GM20000 (cell line): ENCODE results near the gene ANGEL1.

Experiments
- DNase-seq: peaks from one replicate; pipeline ENCODE4 v3.0.0; 2012; ENCODE audit warnings: low spot score
- TF ChIP-seq, protein P1 (sequence below): IDR thresholded peaks from 2 replicates; pipeline ENCODE4 v1.5.1; 2012; ENCODE audit warnings: mild to moderate bottlenecking, control low read depth; ENCODE audit errors: extremely low read depth, missing control alignments

Gene ANGEL1

DNA sequence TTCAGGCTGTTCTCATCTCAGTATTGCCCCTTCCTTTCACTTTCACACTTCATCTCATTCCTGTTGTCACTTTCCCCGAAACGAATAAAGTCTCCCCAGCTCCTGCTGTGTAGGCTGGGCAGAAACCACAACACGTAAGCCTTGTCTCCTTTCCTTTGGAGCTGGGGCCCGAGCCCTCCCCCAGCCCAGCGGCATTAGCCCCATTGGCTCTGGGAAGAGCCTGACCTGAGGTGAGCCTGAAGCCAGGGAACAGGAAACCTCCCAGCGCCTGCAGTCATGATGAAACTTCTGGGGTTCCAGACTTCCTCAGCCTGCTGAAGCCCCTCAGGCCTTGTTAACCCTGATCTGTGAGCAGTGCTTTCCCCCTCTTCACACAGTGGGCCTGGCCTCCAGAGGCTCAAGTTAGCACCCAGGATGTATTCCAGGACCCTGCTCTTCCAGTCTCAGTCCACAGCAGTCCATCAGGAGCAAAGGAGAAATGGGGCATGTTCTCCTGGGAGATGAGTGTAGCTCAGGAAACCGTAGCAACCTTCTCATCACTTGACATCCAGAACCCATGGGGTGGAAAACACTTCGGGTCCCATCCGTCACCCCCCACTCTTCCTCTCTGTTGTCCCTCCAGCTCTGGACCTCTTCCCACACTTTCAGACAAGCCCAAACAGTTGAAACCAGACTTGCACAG, 29.7 kb downstream of the ANGEL1 start:
- peak; percentile 65 for DNase-seq
- TF ChIP-seq, protein P1, sequence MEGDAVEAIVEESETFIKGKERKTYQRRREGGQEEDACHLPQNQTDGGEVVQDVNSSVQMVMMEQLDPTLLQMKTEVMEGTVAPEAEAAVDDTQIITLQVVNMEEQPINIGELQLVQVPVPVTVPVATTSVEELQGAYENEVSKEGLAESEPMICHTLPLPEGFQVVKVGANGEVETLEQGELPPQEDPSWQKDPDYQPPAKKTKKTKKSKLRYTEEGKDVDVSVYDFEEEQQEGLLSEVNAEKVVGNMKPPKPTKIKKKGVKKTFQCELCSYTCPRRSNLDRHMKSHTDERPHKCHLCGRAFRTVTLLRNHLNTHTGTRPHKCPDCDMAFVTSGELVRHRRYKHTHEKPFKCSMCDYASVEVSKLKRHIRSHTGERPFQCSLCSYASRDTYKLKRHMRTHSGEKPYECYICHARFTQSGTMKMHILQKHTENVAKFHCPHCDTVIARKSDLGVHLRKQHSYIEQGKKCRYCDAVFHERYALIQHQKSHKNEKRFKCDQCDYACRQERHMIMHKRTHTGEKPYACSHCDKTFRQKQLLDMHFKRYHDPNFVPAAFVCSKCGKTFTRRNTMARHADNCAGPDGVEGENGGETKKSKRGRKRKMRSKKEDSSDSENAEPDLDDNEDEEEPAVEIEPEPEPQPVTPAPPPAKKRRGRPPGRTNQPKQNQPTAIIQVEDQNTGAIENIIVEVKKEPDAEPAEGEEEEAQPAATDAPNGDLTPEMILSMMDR: no peak

DNA sequence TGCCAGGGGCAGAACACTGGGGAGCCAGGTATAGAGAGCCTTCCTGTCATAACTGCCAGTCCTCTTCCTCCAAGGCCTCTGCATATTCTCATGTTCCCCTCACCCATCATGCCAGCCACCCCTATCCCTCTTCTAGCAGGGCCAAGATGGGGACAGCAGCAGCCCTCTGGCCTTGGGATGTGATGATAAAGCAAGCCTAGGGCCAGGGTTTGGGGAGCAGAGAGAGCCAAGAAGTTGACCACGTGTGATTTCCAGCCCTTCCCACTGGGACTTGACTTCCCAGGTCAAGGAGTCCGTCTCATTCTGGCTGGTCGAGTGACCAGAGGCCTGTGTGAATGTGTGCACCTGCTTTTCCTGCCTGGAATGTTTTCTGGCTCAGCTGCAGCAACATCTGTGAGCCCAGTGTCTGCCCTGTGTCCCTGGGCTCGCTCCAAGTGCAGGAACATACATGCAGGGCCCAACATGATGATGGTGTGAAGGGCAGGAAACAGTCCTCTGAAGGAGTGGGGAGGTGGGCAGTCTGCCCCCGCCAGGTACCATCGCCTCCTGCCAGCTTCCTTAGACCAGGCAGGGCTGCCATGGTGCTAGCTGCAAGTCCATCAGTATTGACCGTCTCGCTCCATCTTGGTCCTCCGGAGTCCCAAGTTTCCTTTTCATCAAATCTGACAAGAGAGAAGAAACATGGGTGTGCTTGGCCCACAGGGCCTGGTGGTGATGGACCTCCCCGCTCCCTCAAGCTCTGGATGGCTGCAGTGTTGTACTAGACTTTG, 30.4 kb downstream of the ANGEL1 start:
- TF ChIP-seq, protein P1: no peak
- no peak for DNase-seq

DNA sequence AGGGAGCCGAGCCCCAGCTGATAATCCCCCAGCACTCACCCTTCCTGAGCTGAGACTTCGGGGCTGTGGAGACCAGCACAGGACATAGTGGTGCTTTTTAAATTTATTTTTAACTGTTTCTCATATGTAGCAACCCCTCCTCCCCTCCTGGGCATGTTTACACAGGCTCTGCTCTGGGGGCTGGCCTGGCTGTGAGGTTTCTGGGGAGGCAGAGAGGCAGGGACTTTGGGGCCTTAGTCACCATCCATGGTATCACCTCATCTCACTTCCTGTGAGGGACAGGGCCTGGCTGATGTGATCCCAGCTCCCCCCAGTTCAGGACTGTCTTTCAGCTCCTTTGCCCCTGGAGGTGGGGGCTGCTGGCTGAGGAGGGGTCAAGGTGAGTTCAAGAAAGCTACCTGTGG, 31.0 kb downstream of the ANGEL1 start:
- no peak for DNase-seq
- TF ChIP-seq, protein P1: no peak

DNA sequence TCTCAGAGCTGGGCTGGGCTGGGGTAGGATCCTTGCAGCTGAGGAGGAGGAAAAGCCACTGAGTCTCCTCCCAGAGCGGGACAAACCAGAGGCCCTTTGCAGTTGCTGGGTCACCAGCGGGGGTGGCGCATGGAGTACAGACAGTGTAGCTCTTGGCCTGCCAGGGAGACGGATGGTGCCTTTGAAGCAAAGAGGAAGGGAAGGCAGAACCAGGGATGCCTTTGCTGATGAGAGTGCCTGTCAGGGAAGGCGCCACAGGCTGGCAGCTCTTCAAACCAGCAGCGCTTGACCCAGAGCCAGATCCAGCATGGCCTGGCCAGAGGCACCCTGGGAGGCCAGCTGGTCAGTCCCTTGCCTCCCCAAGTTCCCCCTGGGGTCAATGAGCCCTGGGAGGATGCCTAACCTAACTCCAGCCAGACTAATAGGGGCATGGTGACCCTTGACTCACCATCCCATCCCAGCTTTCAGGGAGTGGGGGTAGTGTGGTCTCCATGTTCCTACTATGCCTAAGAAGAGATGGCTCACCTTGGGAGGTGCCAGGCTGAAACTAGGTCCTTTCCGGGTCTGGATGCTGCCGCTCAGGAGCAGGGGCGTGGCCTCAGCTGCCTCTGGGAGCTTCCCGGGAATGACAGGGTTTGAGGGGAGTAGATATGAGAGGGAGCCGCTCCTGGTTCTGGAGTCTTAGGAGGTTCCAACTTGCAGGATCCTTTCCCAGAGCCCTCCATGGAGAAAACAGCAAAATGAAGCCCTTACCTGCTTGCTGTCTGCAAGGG, 31.6 kb downstream of the ANGEL1 start:
- no peak for DNase-seq
- TF ChIP-seq, protein P1: no peak

DNA sequence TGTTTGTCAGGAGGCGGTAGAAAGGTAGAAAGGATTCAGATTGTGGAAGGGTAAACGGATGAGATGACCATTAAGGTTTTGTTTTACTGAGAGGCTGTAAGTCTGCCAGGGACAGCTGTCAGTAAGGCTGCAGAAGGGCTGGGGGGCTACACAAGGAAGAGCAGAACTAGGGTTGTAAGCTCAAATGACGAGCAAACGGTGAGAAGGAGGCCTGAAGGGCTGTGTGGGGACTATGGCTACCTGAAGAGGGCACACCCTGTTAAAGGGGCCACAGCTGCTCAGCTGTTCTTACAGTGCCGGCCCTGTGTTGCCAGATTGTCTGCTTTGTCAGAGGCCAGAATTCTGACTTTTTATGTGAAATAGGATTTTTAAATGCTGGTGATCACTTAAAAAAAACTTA, 32.3 kb downstream of the ANGEL1 start:
- TF ChIP-seq, protein P1: no peak
- no peak for DNase-seq

DNA sequence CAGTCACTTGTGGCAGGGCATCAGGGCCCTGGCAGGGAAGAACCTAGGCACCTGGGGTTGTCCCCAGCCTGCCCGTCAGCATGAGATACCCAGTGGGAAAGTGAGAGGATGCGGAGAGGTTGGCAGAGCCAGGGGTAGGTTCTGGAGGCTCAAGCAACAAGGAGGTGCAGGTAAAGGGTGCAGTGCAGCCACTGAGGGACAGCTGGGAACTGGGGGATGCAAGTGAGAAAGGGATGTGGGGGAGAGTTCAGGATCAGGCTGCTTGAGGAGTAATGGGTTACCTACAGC, 32.7 kb downstream of the ANGEL1 start:
- TF ChIP-seq, protein P1: no peak
- DNase-seq: no peak

DNA sequence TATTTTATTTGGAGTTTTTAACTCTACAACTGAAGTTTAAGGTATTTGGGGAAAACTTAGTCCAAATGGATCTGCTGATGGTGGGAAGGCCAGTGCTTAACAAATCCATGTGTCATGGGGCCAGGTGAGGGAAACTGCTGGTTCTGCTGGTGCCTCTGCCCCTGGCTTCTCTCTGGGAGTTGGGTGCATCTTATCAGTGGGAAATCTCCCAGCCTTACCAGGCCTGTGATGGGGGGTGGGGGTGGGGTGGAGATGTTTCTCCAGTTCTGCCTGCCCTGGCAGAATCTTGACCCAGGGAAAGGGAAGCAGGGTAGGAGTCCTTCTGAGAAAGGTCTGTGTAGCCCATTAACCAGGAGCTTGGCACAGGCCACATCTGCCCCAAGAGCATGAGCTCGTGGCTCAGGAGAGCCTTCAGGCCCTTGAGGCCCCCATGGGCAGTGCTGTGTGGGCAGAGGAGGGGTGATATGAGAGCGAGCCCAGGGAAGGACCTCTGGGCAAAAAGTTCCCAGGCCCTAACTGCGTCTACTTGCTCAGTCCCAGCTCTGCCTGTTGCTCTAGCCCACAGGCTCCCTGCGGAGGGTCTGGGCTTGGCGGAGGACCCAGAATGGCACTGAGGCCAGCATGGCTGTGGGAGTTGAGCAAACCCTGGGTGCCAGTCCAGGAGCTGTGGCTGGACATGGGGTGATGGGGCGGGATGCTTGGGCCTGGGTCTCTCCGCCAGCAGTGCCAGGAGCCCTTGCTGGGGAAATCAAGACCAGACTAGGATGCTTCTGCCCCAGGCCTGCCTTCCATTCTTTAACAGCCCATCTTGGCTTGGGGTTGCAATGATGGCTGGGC, 33.2 kb downstream of the ANGEL1 start:
- TF ChIP-seq, protein P1: no peak
- no peak for DNase-seq
